AG08395 (cell line): ENCODE measurements around the gene RUNX1.
"Not testable (repeated sequence)": the region's sequence is repeated elsewhere in the genome, so short reads cannot be mapped to it uniquely, and the experiment has no call there.

Experiments used
- DNase-seq: peaks from one replicate; pipeline ENCODE4 v3.0.0; 2012; ENCODE audit warnings: mixed read lengths, low spot score

The RUNX1 gene

DNA sequence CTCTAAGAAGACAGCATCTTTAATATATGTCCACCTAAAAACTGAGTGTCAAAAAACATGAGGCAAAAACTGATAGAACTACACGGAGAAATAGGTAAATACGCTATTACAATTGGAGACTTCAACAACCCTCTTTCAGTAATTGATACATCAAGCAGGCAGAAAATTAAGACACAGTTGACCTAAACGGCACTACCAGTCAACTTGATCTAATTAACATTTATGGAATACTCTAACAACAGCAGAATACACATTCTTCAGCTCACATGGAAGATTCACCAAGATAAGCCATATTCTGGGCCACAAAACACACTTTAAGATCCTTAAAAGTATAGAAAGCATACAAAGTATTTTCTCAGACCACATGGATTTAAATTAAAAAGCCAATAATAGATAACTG, 242.7 kb downstream of the RUNX1 start:
- no peak for DNase-seq

DNA sequence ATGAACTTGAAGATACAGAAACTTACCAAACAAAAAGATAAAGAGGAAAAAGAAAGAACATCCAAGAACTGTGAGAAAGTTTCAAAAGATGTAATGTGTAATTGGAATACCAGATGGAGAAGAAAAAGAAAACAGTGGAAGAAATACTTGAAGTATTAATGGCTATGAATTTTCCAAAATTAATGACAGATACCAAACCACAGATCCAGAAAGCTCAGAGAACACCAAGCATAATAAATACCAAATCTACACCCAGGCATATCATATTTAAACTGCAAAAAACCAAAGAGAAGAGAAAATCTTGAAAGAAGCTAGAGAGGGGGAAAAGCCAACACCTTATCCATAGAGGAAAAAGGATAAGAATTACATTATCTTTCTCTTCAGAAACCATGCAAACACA, 243.9 kb downstream of the RUNX1 start:
- DNase-seq, result no peak

GRCh38 chr21:34804584-34804983, 244.5 kb downstream of the RUNX1 start:
- not testable (repeated sequence) for DNase-seq

- no peak for DNase-seq
These were observed 245.2 kb downstream of the RUNX1 start for GRCh38 chr21:34803782-34804370.

- DNase-seq, result no peak
These were observed 246.8 kb downstream of the RUNX1 start for GRCh38 chr21:34802180-34802899.

GRCh38 chr21:34801519-34802132, 247.5 kb downstream of the RUNX1 start:
- DNase-seq, result no peak

DNA sequence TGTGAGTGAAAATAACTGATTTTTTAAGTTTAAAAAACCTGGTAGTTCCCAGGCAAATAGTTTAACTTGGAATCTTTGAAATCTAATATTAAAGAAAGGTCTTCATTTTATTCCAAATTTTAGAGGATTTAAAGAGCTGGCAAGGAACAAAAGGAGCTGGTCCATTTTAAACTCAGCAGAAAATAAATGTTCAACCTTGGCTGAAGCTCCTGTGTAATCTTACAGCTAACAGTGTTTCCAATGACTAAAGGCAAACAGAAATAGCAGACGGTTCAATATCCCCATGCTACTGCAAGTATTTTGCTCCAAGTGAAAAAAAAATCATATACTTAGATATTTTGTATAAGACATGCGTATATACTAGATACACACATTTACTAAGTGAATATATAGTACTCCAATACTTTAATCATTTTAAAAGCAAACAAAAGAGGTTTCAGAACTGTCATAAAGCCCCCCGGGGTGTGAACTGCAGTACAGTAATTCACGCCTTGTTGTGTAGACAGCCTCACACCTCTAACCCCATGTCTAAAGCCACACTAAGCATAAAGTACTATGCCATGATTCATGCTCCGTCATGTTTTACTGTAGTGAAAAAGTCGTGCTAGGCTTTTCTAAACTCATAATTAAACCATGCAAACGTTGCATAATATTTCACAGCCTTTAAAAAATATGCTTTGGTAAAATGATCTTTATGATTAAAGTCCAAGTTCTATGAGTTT, 248.1 kb downstream of the RUNX1 start:
- DNase-seq, result peak; percentile 61

GRCh38 chr21:34799092-34799491, 250.0 kb downstream of the RUNX1 start:
- DNase-seq, result no peak

DNA sequence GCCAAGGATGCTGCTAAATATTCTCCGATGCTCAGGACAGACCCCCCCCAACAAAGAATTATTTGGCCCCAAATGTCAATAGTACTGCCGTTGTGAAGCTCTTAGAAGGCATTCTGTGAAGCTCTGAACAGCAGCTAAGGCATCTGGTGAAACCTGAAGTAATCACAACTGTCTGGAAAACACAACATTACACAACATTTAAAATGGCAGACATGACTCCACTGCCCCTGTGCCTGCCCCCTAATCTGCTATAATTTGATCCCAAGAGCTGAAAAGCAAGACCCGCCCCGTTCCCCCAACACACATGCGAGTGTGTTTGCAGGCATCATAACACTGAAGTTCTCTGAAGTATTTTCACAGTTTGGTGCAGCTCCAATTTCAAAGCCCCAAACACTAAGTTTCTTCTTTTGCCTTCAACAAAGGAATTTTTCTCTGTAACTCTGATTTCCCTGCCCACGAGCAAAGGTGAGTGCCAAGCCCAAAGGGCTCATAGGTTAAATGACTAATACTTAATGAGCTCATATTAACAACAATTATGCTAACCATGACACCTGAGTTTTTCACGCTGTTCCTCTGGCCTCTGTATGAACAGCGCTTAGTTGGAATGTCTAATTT, 251.1 kb downstream of the RUNX1 start:
- DNase-seq, result no peak

GRCh38 chr21:34797201-34797525, 251.9 kb downstream of the RUNX1 start:
- DNase-seq, result no peak

GRCh38 chr21:34796518-34797200, 252.4 kb downstream of the RUNX1 start:
- DNase-seq, result no peak

DNA sequence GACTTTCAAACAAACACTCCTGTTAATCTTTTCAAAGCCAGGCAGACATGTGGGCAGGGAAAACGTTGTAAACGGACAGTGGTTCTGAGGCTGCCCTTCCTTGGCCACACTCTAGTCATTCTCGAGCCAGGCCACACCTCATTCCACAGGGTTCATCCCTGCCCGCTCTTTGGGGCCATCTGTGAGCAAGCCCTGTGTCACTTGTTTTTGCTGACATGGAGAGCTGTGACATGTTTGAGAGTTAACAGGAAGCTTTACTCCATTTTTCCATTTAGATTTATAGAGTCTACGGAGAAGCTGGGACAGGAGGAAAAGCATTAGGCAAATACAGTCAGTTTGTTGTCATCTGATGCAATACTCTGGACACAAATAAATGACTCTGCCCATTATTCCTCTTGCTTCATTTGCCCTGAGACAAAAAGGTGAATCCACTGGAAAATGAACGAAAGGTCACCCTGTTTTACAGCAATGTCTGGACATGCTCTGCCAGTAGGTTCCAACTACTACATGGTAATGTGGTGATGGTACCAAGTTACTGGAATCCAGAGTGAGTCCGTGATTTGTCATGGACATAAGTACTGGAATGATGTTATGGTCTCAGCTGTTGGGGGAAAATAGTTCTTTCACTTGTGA, 253.4 kb downstream of the RUNX1 start:
- peak; percentile 67 for DNase-seq

DNA sequence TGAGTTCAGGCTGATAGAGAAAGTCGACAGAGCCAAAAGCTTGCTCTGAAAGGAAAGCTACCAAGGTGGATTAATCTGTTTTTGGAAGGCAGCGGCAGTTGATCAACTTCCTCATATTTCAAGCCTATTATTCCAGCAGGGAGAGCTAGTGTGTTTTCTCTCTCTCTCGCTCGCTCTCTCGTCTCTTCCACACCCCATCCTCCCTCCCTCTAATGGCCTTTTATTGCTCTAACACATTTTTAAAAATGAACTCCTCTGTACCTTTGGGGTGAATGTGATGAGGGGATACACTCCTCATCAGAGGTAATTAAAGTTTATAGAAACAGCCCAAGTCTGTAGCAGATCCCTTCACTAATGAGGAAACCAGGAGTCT, 253.9 kb downstream of the RUNX1 start:
- DNase-seq, result no peak

DNA sequence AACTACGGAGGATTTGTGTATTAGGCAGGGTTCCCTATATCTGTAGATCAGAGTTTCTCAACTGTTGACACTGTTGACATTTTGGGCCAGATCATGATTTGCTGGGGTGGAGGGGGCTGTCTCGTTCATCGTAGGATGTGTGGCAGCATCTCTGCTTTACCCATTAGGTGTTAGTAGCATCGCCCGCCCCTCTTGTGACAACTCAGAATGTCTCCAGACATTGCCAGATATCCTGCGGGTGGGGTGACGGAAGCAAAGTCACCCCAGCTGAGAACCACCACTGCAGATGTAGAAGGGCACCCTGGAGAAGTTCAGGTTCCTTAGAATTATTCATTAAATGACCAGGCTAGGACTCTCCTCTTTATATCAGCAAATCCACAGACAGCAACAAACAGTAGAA, 254.4 kb downstream of the RUNX1 start:
- DNase-seq, result no peak

- no peak for DNase-seq
These were observed 255.6 kb downstream of the RUNX1 start for GRCh38 chr21:34793471-34793870.

DNA sequence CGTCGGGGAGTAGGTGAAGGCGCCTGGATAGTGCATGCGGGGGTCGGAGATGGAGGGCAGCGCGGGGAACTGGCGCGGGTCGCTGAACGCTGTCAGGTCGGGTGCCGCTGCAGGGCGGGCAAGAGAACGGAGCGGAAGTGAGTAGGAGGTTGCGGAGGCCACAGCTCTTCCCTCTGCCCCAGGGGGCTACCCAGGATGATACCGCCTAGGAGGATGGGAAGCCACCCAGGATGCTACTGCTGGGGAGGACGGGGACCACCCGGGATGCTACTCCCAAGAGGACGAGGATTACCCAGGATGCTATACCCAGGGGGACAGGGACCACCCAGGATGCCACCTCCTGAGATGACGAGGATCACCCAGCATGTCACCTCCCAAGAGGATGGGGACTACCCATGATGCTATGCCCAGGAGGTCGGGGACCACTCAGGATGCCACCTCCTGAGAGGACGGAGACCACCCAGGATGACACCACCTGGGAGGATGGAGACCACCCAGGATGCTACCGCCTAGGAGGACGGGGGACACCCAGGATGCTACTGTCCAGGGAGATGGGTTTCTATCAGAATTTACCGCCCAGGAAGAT, 256.5 kb downstream of the RUNX1 start:
- no peak for DNase-seq

DNA sequence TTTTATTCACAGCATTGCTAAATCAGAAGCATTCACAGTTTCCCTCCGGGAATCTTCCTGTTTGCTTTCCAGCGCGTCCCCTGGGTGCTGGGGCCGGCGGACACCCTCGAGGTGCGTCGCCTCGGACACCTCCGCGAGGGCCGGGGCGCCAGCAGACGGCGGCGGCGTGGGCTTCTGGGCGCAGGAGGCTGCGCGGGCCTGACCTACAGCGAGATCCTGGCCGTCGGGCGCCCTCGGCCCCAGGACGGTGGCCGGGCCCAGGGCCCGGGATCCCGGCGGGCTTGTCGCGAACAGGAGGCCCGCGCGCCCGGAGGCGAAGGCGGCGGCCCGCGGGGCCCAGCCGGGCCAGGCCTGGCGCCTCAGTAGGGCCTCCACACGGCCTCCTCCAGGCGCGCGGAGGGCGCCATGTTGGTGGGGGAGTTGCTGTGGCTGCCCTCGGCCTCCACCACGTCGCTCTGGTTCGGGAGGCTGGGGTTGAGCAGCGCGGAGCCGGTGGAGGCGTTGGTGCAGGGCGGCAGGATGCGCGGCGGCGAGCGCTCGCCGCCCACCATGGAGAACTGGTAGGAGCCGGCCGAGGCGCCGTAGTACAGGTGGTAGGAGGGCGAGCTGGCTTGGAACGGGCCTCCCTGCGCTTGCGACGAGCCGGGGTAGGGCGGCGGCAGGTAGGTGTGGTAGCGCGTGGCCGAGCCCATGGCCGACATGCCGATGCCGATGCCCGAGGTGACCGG, 257.2 kb downstream of the RUNX1 start:
- DNase-seq, result no peak

GRCh38 chr21:34790834-34791233, 258.3 kb downstream of the RUNX1 start:
- DNase-seq, result no peak

DNA sequence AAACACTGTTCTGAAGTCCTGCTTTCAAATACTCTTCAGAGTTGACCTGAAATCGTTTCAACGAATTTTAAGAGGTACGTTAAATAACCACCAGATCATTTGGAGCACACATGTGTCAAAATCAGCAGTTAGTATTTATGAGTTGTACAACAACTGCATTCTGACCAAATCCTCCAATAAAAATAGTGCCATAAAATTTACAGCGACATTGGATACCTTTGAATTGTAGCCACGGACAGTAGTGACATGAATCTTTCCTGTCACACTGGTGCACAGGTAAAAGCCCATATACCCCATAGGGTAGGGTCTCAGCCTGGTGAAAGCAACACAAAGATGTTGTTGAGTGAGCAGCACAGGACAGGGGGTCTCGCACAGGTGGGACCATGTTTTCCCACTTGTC, 258.8 kb downstream of the RUNX1 start:
- no peak for DNase-seq

- DNase-seq, result no peak
These were observed 260.2 kb downstream of the RUNX1 start for GRCh38 chr21:34788879-34789278.

GRCh38 chr21:34783815-34784214, 265.3 kb downstream of the RUNX1 start:
- no peak for DNase-seq
